Muscle layer of colon (tissue), 2 donors: ENCODE measurements around the gene EFNA5.

Source experiments
- H3K27ac ChIP-seq: one replicate; pipeline ENCODE4 v1.7.0; 2013; ENCODE audit warnings: low read depth, mild to moderate bottlenecking, low read length, moderate library complexity
- H3K27me3 ChIP-seq, 2 donors: one replicate each; pipeline ENCODE4 v1.7.0; 2013; ENCODE audit warnings: low read length in 2 of 2, mild to moderate bottlenecking in 2 of 2; ENCODE audit not compliant: insufficient read depth in 2 of 2, control insufficient read depth in 1 of 2
- H3K36me3 ChIP-seq: one replicate; pipeline ENCODE4 v1.7.0; 2013; ENCODE audit warnings: mild to moderate bottlenecking, low read length; ENCODE audit not compliant: insufficient read depth
- H3K4me1 ChIP-seq: one replicate; pipeline ENCODE4 v1.7.0; 2013; ENCODE audit warnings: mild to moderate bottlenecking, low read length; ENCODE audit not compliant: insufficient read depth
- H3K4me3 ChIP-seq, 2 donors: one replicate each; pipeline ENCODE4 v1.7.0; 2013; ENCODE audit warnings: low read length in 2 of 2, low read depth in 1 of 2, mild to moderate bottlenecking in 1 of 2, moderate library complexity in 1 of 2
- H3K9ac ChIP-seq: one replicate; pipeline ENCODE4 v1.7.0; 2013; ENCODE audit warnings: low read length
- H3K9me3 ChIP-seq: one replicate; pipeline ENCODE4 v1.7.0; 2013; ENCODE audit warnings: mild to moderate bottlenecking, low read length
- donor health status: abdominal sarcoma.
- donor health status: Adenocarcinoma of cecum.

EFNA5 gene

GRCh38 chr5:107565791-107566767 is 104.7 kb downstream of the EFNA5 start:
- H3K4me3 ChIP-seq = no peak overlapping the region
- H3K9ac ChIP-seq = no peak overlapping the region
- no peaks in the 10 kb centered on the region for H3K9me3 ChIP-seq
- H3K4me1 ChIP-seq = peaks cover 13% of the 10 kb centered on the region
- no peaks in the 10 kb centered on the region for H3K36me3 ChIP-seq
- H3K27me3 ChIP-seq = no peaks in the 10 kb centered on the region
- H3K27ac ChIP-seq = no peak overlapping the region

- Histone ChIP-seq H3K36me3 (no peaks in the 10 kb centered on the region), H3K4me3 (no peak overlapping the region), H3K27me3 (no peaks in the 10 kb centered on the region), H3K9me3 (no peaks in the 10 kb centered on the region), H3K9ac (no peak overlapping the region), H3K27ac (no peak overlapping the region), H3K4me1 (peaks cover 10% of the 10 kb centered on the region)
These were observed 105.8 kb downstream of the EFNA5 start for GRCh38 chr5:107564931-107565372.

GRCh38 chr5:107563959-107564544 is 106.7 kb downstream of the EFNA5 start:
- Histone ChIP-seq H3K36me3 (no peaks in the 10 kb centered on the region), H3K9me3 (no peaks in the 10 kb centered on the region), H3K4me3 (no peak overlapping the region), H3K27ac (no peak overlapping the region), H3K4me1 (peaks cover 10% of the 10 kb centered on the region), H3K27me3 (no peaks in the 10 kb centered on the region), H3K9ac (no peak overlapping the region)

GRCh38 chr5:107560377-107560776 is 110.4 kb downstream of the EFNA5 start:
- Histone ChIP-seq H3K4me1 (no peaks in the 10 kb centered on the region), H3K9ac (no peak overlapping the region), H3K4me3 (no peak overlapping the region), H3K27me3 (no peaks in the 10 kb centered on the region), H3K36me3 (no peaks in the 10 kb centered on the region), H3K9me3 (no peaks in the 10 kb centered on the region), H3K27ac (no peak overlapping the region)

GRCh38 chr5:107558823-107559375 is 111.8 kb downstream of the EFNA5 start:
- Histone ChIP-seq H3K27me3 (no peaks in the 10 kb centered on the region), H3K36me3 (no peaks in the 10 kb centered on the region), H3K9me3 (no peaks in the 10 kb centered on the region), H3K9ac (no peak overlapping the region), H3K27ac (no peak overlapping the region), H3K4me3 (no peak overlapping the region), H3K4me1 (no peaks in the 10 kb centered on the region)

- H3K27me3 ChIP-seq = no peaks in the 10 kb centered on the region
- H3K9me3 ChIP-seq = no peaks in the 10 kb centered on the region
- H3K9ac ChIP-seq = no peak overlapping the region
- H3K4me1 ChIP-seq = no peaks in the 10 kb centered on the region
- no peak overlapping the region for H3K4me3 ChIP-seq
- H3K27ac ChIP-seq = no peak overlapping the region
- H3K36me3 ChIP-seq = no peaks in the 10 kb centered on the region
These were observed 113.6 kb downstream of the EFNA5 start for GRCh38 chr5:107557051-107557658.

GRCh38 chr5:107556575-107556974 is 114.2 kb downstream of the EFNA5 start:
- Histone ChIP-seq H3K27me3 (no peaks in the 10 kb centered on the region), H3K9ac (no peak overlapping the region), H3K4me1 (no peaks in the 10 kb centered on the region), H3K4me3 (no peak overlapping the region), H3K36me3 (no peaks in the 10 kb centered on the region), H3K27ac (no peak overlapping the region), H3K9me3 (no peaks in the 10 kb centered on the region)

- no peaks in the 10 kb centered on the region for H3K36me3 ChIP-seq
These were observed 115.2 kb downstream of the EFNA5 start for GRCh38 chr5:107555425-107556090.

GRCh38 chr5:107554776-107555424 is 115.8 kb downstream of the EFNA5 start:
- no peak overlapping the region for H3K4me3 ChIP-seq
- no peak overlapping the region for H3K27ac ChIP-seq
- H3K36me3 ChIP-seq = no peaks in the 10 kb centered on the region
- no peaks in the 10 kb centered on the region for H3K9me3 ChIP-seq
- H3K27me3 ChIP-seq = no peaks in the 10 kb centered on the region
- no peak overlapping the region for H3K9ac ChIP-seq
- no peaks in the 10 kb centered on the region for H3K4me1 ChIP-seq

More at GRCh38 chr5:107555425-107556090, 115.2 kb downstream of the EFNA5 start:
- H3K4me1 ChIP-seq = no peaks in the 10 kb centered on the region
- H3K9me3 ChIP-seq = no peaks in the 10 kb centered on the region
- no peak overlapping the region for H3K9ac ChIP-seq
- no peak overlapping the region for H3K27ac ChIP-seq
- no peak overlapping the region for H3K4me3 ChIP-seq
- H3K27me3 ChIP-seq = no peaks in the 10 kb centered on the region

GRCh38 chr5:107553117-107553555 is 117.6 kb downstream of the EFNA5 start:
- H3K27me3 ChIP-seq = no peaks in the 10 kb centered on the region
- no peak overlapping the region for H3K9ac ChIP-seq
- no peak overlapping the region for H3K27ac ChIP-seq
- no peaks in the 10 kb centered on the region for H3K36me3 ChIP-seq
- H3K4me1 ChIP-seq = no peaks in the 10 kb centered on the region
- no peaks in the 10 kb centered on the region for H3K9me3 ChIP-seq
- no peak overlapping the region for H3K4me3 ChIP-seq
